T-helper 17 cell (primary cell): ENCODE results near the gene PCDHGA8. TPM values are rescaled to one million over a fixed set of nuclear protein-coding genes. Genes with fewer than 3 reads are reported as not detected.

Experiments used
- ATAC-seq: fragments of 150-1000 bp; cut with Tn5 transposase; 2 replicates; pipeline ENCODE4 v1.10.0; 2021; ENCODE audit warnings: mild to moderate bottlenecking, moderate library complexity
- DNase-seq, 3 donors: peaks; one replicate each; pipeline versions ENCODE4 v3.0.0 to v3.0.0-alpha.2; 2020 to 2021
- H3K9me3 ChIP-seq: one replicate; pipeline ENCODE4 v1.7.0; 2013; ENCODE audit warnings: low read length, mild to moderate bottlenecking; ENCODE audit not compliant: control insufficient read depth, poor library complexity, severe bottlenecking
- H3K27ac Mint-ChIP-seq: one replicate; pipeline ENCODE4 v1.8.0; 2022; ENCODE audit warnings: mild to moderate bottlenecking, moderate library complexity, mixed read lengths
- H3K27me3 Mint-ChIP-seq: one replicate; pipeline ENCODE4 v1.8.0; 2022; ENCODE audit warnings: mixed read lengths
- H3K36me3 Mint-ChIP-seq: one replicate; pipeline ENCODE4 v1.8.0; 2022; ENCODE audit warnings: low read depth, mixed read lengths
- H3K4me1 Mint-ChIP-seq: one replicate; pipeline ENCODE4 v1.8.0; 2022; ENCODE audit warnings: mild to moderate bottlenecking, mixed read lengths
- H3K4me3 Mint-ChIP-seq: one replicate; pipeline ENCODE4 v1.8.0; 2022; ENCODE audit warnings: mild to moderate bottlenecking, moderate library complexity, mixed read lengths
- total RNA-seq, 4 donors: library from RNA in 2 of 4; stranded (reverse) in 2 of 4; gene quantifications; one replicate each; pipeline ENCODE4 v1.2.3 and lab custom pipeline; 2022 to 2026

The PCDHGA8 gene
- total RNA-seq, 2 donors from 2014 or later = 0.05 TPM; not detected in 1

DNA sequence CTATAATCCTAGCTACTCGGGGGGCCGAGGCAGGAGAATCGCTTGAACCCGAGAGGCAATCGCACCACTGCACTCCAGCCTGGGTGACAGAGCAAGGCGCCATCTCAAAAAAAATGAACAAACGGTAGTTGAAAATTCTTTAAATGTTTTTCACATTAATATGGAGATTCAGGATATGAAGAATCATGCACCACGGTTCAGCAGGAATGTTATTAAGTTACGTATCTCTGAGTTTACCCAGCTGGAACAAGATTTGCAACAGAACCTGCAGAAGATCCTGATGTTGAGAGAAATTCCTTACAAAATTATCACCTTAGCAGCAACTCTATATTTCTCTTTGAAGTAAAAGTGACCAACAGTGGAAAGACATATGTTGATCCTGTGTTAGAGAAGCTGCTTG, 47.9 kb downstream of the PCDHGA8 start:
- Mint-ChIP-seq H3K4me3 (no peak overlapping the region), H3K4me1 (no peaks in the 10 kb centered on the region), H3K27me3 (peaks cover 38% of the 10 kb centered on the region), H3K27ac (no peak overlapping the region), H3K36me3 (peaks cover 2% of the 10 kb centered on the region)
- DNase-seq (no peak), ATAC-seq (no peak)
- H3K9me3 ChIP-seq = no peaks in the 10 kb centered on the region

GRCh38 chr5:141441571-141442170, 49.2 kb downstream of the PCDHGA8 start:
- Mint-ChIP-seq H3K27ac (no peak overlapping the region), H3K36me3 (peaks cover 2% of the 10 kb centered on the region), H3K27me3 (peaks cover 44% of the 10 kb centered on the region), H3K4me3 (no peak overlapping the region), H3K4me1 (no peaks in the 10 kb centered on the region)
- ATAC-seq (no peak), DNase-seq (no peak)
- no peaks in the 10 kb centered on the region for H3K9me3 ChIP-seq

Other genes starting within 250 kb of the PCDHGA8 start
- not detected for gene PCDHB6, start 242.6 kb upstream of the PCDHGA8 start, total RNA-seq
- gene PCDHB7, start 220.0 kb upstream of the PCDHGA8 start, total RNA-seq = not detected
- gene PCDHB8, start 214.8 kb upstream of the PCDHGA8 start, total RNA-seq = not detected
- gene PCDHB16, start 210.2 kb upstream of the PCDHGA8 start, total RNA-seq = not detected
- 1 to 10 TPM in 1 of 2 donors, not detected in 1; 1.0 TPM for gene PCDHB9, start 205.5 kb upstream of the PCDHGA8 start, total RNA-seq
- not detected for gene PCDHB10, start 200.3 kb upstream of the PCDHGA8 start, total RNA-seq
- gene PCDHB11, start 193.0 kb upstream of the PCDHGA8 start, total RNA-seq = not detected
- not detected for gene PCDHB12, start 183.9 kb upstream of the PCDHGA8 start, total RNA-seq
- gene PCDHB13, start 178.7 kb upstream of the PCDHGA8 start, total RNA-seq = not detected
- gene PCDHB14, start 169.3 kb upstream of the PCDHGA8 start, total RNA-seq = not detected
- gene PCDHB15, start 147.2 kb upstream of the PCDHGA8 start, total RNA-seq = under 1 TPM in 1 of 2 donors, not detected in 1; 0.10 TPM
- gene SLC25A2, start 88.6 kb upstream of the PCDHGA8 start, total RNA-seq = under 1 TPM; 0.65 to 0.70 TPM
- gene TAF7, start 71.8 kb upstream of the PCDHGA8 start, total RNA-seq = 10 to 100 TPM; 74.4 to 90.7 TPM
- not detected for gene PCDHGA1, start 62.1 kb upstream of the PCDHGA8 start, total RNA-seq
- gene PCDHGA2, start 53.9 kb upstream of the PCDHGA8 start, total RNA-seq = not detected
- under 1 TPM in 1 of 2 donors, not detected in 1; 0.22 TPM for gene PCDHGA3, start 48.8 kb upstream of the PCDHGA8 start, total RNA-seq
- gene PCDHGB1, start 42.5 kb upstream of the PCDHGA8 start, total RNA-seq = under 1 TPM in 1 of 2 donors, not detected in 1; 0.13 TPM
- gene PCDHGA4, start 37.6 kb upstream of the PCDHGA8 start, total RNA-seq = under 1 TPM in 1 of 2 donors, not detected in 1; 0.12 TPM
- under 1 TPM; 0.44 to 0.45 TPM for gene PCDHGB2, start 32.6 kb upstream of the PCDHGA8 start, total RNA-seq
- under 1 TPM in 1 of 2 donors, not detected in 1; 0.16 TPM for gene PCDHGA5, start 28.5 kb upstream of the PCDHGA8 start, total RNA-seq
- gene PCDHGB3, start 22.4 kb upstream of the PCDHGA8 start, total RNA-seq = under 1 TPM; 0.13 to 0.32 TPM
- gene PCDHGA6, start 18.7 kb upstream of the PCDHGA8 start, total RNA-seq = under 1 TPM; 0.10 to 0.40 TPM
- under 1 TPM in 1 of 2 donors, not detected in 1; 0.25 TPM for gene PCDHGA7, start 9.9 kb upstream of the PCDHGA8 start, total RNA-seq
- gene PCDHGB4, start 4.9 kb upstream of the PCDHGA8 start, total RNA-seq = under 1 TPM; 0.08 to 0.10 TPM
- under 1 TPM; 0.26 to 0.35 TPM for gene PCDHGB5, start 5.3 kb downstream of the PCDHGA8 start, total RNA-seq
- not detected for gene PCDHGA9, start 10.1 kb downstream of the PCDHGA8 start, total RNA-seq
- under 1 TPM; 0.10 to 0.20 TPM for gene PCDHGB6, start 15.4 kb downstream of the PCDHGA8 start, total RNA-seq
- gene PCDHGA10, start 20.4 kb downstream of the PCDHGA8 start, total RNA-seq = under 1 TPM; 0.10 to 0.18 TPM
- gene PCDHGB7, start 25.0 kb downstream of the PCDHGA8 start, total RNA-seq = not detected
- gene PCDHGA11, start 28.4 kb downstream of the PCDHGA8 start, total RNA-seq = not detected
- not detected for gene PCDHGA12, start 37.9 kb downstream of the PCDHGA8 start, total RNA-seq
- not detected for gene PCDHGC3, start 83.3 kb downstream of the PCDHGA8 start, total RNA-seq
- gene PCDHGC4, start 92.4 kb downstream of the PCDHGA8 start, total RNA-seq = not detected
- not detected for gene PCDHGC5, start 96.4 kb downstream of the PCDHGA8 start, total RNA-seq
- 100 to 1,000 TPM; 256 to 327 TPM for gene DIAPH1, start 226.4 kb downstream of the PCDHGA8 start, total RNA-seq
- 10 to 100 TPM; 67.7 to 79.2 TPM for gene HDAC3, start 244.2 kb downstream of the PCDHGA8 start, total RNA-seq
- gene RELL2, start 244.4 kb downstream of the PCDHGA8 start, total RNA-seq = 10 to 100 TPM; 17.2 to 17.8 TPM